SK-N-SH (cell line): ENCODE measurements around the gene CBLN1.

Source experiments
- CHD2 ChIP-seq: fragments of 150-350 bp; IDR thresholded peaks from 2 replicates; pipeline ENCODE4 v1.6.1; 2018; ENCODE audit warnings: low read length; ENCODE audit not compliant: partially characterized antibody
- CTCF ChIP-seq: fragments of 200-600 bp; sonication (generic); IDR thresholded peaks from 2 replicates; pipeline ENCODE4 v1.6.1; 2017; ENCODE audit warnings: antibody characterized with exemption, mild to moderate bottlenecking, moderate library complexity
- EP300 ChIP-seq, 2 experiments: IDR thresholded peaks; 2 replicates each; pipeline versions ENCODE4 v1.4.0 to v1.6.1; 2012; ENCODE audit warnings: borderline replicate concordance in 1 of 2, low read depth in 1 of 2, low read length in 1 of 2
- EZH2phosphoT487 ChIP-seq: fragments of 200-600 bp; sonication (generic); IDR thresholded peaks from 2 replicates; pipeline ENCODE4 v1.6.1; 2017; ENCODE audit warnings: low read depth, mixed run types, mild to moderate bottlenecking, antibody characterized with exemption, moderate library complexity, borderline replicate concordance
- FOXJ3 ChIP-seq: sonication (generic); formaldehyde crosslinking; IDR thresholded peaks from 2 replicates; pipeline ENCODE4 v1.5.1; 2020; ENCODE audit warnings: mild to moderate bottlenecking, missing genetic modification reagents
- GATA2 ChIP-seq: sonication (generic); formaldehyde crosslinking; IDR thresholded peaks from 2 replicates; pipeline ENCODE4 v1.5.0; 2020; ENCODE audit warnings: mild to moderate bottlenecking, missing genetic modification reagents
- IRF3 ChIP-seq: fragments of 150-350 bp; IDR thresholded peaks from 2 replicates; pipeline ENCODE4 v1.6.1; 2016; ENCODE audit warnings: mild to moderate bottlenecking, low read depth, low read length
- MAX ChIP-seq: IDR thresholded peaks from 2 replicates; pipeline ENCODE4 v1.4.0; 2012; ENCODE audit warnings: low read depth
- POLR2AphosphoS5 ChIP-seq: IDR thresholded peaks from 2 replicates; pipeline ENCODE4 v1.6.1; 2012; ENCODE audit warnings: low read depth, low read length
- RAD21 ChIP-seq: IDR thresholded peaks from 2 replicates; pipeline ENCODE4 v1.6.1; 2012; ENCODE audit warnings: mild to moderate bottlenecking, low read length
- SIN3A ChIP-seq: IDR thresholded peaks from 2 replicates; pipeline ENCODE4 v1.6.1; 2012; ENCODE audit warnings: low read depth, mild to moderate bottlenecking, low read length, moderate library complexity, borderline replicate concordance
- TAF1 ChIP-seq: IDR thresholded peaks from 2 replicates; pipeline ENCODE4 v1.6.1; 2012; ENCODE audit warnings: low read depth, mild to moderate bottlenecking, low read length, moderate library complexity, borderline replicate concordance
- TEAD4 ChIP-seq: IDR thresholded peaks from 2 replicates; pipeline ENCODE4 v1.4.0; 2012; ENCODE audit warnings: mild to moderate bottlenecking, borderline replicate concordance; ENCODE audit not compliant: insufficient read depth

GRCh38 chr16:49281843-49282642 is 405 bp upstream of the CBLN1 start:
- TF ChIP-seq CTCF (peak; percentile 53), MAX (0 out of 2 replicates have a peak, but pooled peaks have one; percentile 55), POLR2AphosphoS5 (no peak), GATA2 (CRISPR knock-in tag) (no peak), TEAD4 (no peak), IRF3 (no peak), RAD21 (no peak; the same call in 1 of the 2 replicates), SIN3A (no peak), EP300 (IDR thresholded peaks at IDR 0.05; ENCODE audit: borderline replicate concordance in 1 of 2, low read depth in 1 of 2, low read length in 1 of 2) (no peak), FOXJ3 (CRISPR knock-in tag) (no peak), TAF1 (no peak), EZH2phosphoT487 (no peak), CHD2 (no peak)
